AG04450 (cell line): ENCODE results near the gene ATP5ME. TPM values are rescaled to one million over a fixed set of nuclear protein-coding genes. Genes with fewer than 3 reads are reported as not detected.
A peak's percentile ranks its signal among the peaks of the same experiment; 100 is the strongest.

Experiments used
- CTCF ChIA-PET: fragments of 300-600, 350-600 bp; formaldehyde crosslinking; extraction: SDS; loops from one replicate; lab custom pipeline; 2022; ENCODE audit warnings: antibody characterized with exemption, inconsistent platforms; lab: Charles Lee
- POLR2A ChIA-PET: fragments of 350-600 bp; formaldehyde crosslinking; extraction: SDS; loops from one replicate; lab custom pipeline; 2021; ENCODE audit warnings: antibody characterized with exemption, inconsistent platforms; lab: Yijun Ruan, JAX
- DNase-seq: peaks from one replicate; pipeline ENCODE4 v3.0.0-alpha.2; 2011; ENCODE audit warnings: low read depth, low spot score
- H3K27ac ChIP-seq: one replicate; pipeline ENCODE4 v1.5.1; 2012; ENCODE audit warnings: low read depth, low read length, control low read depth
- H3K27me3 ChIP-seq: one replicate; pipeline ENCODE4 v1.6.0; 2012; ENCODE audit warnings: low read length; ENCODE audit not compliant: control insufficient read depth, insufficient read depth
- H3K4me3 ChIP-seq: 2 replicates; pipeline ENCODE4 v1.5.1; 2011; ENCODE audit warnings: mild to moderate bottlenecking, low read depth, low read length, control low read depth
- H3K9me3 ChIP-seq: 2 replicates; pipeline ENCODE4 v1.5.1; 2012; ENCODE audit warnings: low read length; ENCODE audit not compliant: control insufficient read depth, insufficient read depth
- CTCF ChIP-seq: IDR thresholded peaks from 2 replicates; pipeline ENCODE4 v1.5.1; 2011; ENCODE audit warnings: low read depth, low read length, control low read depth, inconsistent platforms
- polyA plus RNA-seq: library from polyadenylated mRNA; depleted of rRNA; stranded (reverse); fragments of >200 nt; gene quantifications from 2 replicates; pipeline ENCODE4 v1.2.3, GENCODE V29; 2011

Gene ATP5ME
- polyA plus RNA-seq, 1 experiment, result 262 TPM

- POLR2A ChIA-PET, result no interaction called here
- Histone ChIP-seq H3K27ac (no peak within 1 kb of the TSS), H3K27me3 (peaks cover 5% of the 10 kb centered on the region), H3K9me3 (no peaks in the 10 kb centered on the region; the same call in 1 of the 2 replicates), H3K4me3 (peak within 1 kb of the TSS; percentile 78)
- CTCF ChIA-PET, result no interaction called here
- no peak for TF ChIP-seq CTCF
- peak; percentile 85 for DNase-seq
Measured at GRCh38 chr4:705278-706082, 31.4 kb upstream of the ATP5ME start, which contains the start of gene PCGF3. PCGF3 (plus strand) TSS chr4:705832; CDS start chr4:733681, 27,849 bp downstream.

GRCh38 chr4:704971-705277, 30.8 kb upstream of the ATP5ME start:
- H3K4me3 ChIP-seq, result peak overlapping the region; percentile 62; the same call in 1 of the 2 replicates
- no peak for TF ChIP-seq CTCF
- H3K27ac ChIP-seq, result no peak overlapping the region
- ChIA-PET CTCF (no interaction called here), POLR2A (no interaction called here)
- peaks cover 5% of the 10 kb centered on the region for H3K27me3 ChIP-seq
- H3K9me3 ChIP-seq, result no peaks in the 10 kb centered on the region; the same call in 1 of the 2 replicates
- DNase-seq, result no peak

- H3K9me3 ChIP-seq, result no peaks in the 10 kb centered on the region; the same call in 1 of the 2 replicates
- CTCF ChIA-PET, result no interaction called here
- no peak for TF ChIP-seq CTCF
- H3K27me3 ChIP-seq, result peaks cover 5% of the 10 kb centered on the region
- no peak overlapping the region for H3K27ac ChIP-seq
- DNase-seq, result no peak
- H3K4me3 ChIP-seq, result no peak overlapping the region
- POLR2A ChIA-PET, result no interaction called here
Measured at GRCh38 chr4:704198-704891, 30.3 kb upstream of the ATP5ME start.

DNA sequence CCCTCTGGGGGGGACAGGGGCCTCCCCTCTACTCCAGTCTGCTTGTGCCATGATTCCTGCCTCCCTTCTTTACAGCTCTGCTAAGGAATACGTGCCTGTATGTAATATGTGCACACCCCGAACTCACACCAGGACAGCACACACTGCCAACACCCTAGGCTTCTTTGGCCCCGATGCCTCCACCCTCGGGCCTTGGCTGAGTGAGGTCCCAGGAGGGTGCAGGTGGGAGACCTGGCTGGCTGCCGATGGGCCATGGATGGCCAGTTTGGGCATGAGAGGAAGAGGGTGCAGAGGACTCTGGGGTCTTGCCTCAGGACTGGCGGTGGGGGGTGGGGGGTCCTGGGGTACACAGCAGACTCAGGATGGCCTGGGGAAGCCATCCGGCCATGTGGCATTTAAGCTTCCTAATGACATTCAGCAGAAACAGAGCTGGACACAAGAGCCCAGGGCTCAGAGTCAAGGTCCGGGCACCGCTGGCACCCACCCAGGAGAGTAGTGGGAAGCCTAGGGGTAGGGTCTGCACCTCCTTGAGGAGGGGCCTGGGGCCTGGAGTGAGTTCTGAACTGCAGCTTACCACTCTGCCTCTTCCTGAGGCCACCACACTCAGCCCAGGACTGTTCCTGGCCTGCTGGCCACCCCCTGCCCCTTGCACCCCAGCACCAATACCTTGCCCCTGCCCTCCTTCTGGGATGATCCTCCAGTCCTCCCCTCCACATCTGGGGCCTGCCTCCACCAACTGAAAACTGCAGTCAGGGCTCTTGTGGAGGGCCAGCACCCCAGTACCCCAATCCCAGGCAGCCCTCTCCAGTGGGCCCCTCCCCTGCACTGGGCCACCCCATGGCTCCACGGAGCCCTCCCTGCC, 29.5 kb upstream of the ATP5ME start:
- Histone ChIP-seq H3K9me3 (no peaks in the 10 kb centered on the region; the same call in 1 of the 2 replicates), H3K4me3 (no peak overlapping the region), H3K27me3 (peaks cover 5% of the 10 kb centered on the region), H3K27ac (no peak overlapping the region)
- no peak for TF ChIP-seq CTCF
- no peak for DNase-seq
- ChIA-PET POLR2A (no interaction called here), CTCF (interaction anchor here (0.6 kb wide), 1 partner anchor 556 kb away, joined by 4 read pairs; no protein-coding TSS in a partner anchor)
